ENCODE results near the gene GAB3.

DNA sequence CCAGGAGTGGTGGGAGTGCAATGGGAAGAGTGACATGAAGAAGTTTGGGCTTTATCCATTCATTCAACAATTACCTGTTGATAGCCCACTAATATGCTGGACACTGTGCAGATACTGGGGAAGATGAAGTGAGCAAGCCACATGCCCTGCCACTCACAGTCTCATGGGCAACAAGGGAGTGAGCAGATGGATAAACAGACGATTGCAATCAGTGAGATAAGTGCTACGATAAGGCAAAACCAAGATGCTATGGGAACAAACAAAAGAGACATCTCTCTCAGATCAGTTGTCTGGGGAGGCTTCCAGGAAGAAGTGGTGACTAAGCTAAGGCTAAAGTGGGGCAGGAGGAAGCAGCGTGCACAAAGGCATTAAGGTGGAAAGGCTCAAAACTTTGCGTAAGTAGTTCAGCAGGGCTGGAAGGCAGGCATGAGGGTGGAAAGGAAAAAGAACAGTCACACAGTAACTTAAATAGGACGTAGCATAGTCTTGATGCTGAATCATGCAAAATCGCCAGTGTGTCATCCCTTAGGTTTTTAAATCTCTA, 31.7 kb downstream of the GAB3 start:
- TF ChIP-seq EHMT2 (IDR thresholded peaks at IDR 0.05; ENCODE audit: low read depth) (no peak), EP300 (IDR thresholded peaks at IDR 0.05) (no peak), RNF2 (IDR thresholded peaks at IDR 0.05; ENCODE audit: borderline replicate concordance, low read depth) (no peak), CHD2 (IDR thresholded peaks at IDR 0.05; ENCODE audit: low read length, partially characterized antibody) (no peak)
- TF ChIP-seq, protein P1, sequence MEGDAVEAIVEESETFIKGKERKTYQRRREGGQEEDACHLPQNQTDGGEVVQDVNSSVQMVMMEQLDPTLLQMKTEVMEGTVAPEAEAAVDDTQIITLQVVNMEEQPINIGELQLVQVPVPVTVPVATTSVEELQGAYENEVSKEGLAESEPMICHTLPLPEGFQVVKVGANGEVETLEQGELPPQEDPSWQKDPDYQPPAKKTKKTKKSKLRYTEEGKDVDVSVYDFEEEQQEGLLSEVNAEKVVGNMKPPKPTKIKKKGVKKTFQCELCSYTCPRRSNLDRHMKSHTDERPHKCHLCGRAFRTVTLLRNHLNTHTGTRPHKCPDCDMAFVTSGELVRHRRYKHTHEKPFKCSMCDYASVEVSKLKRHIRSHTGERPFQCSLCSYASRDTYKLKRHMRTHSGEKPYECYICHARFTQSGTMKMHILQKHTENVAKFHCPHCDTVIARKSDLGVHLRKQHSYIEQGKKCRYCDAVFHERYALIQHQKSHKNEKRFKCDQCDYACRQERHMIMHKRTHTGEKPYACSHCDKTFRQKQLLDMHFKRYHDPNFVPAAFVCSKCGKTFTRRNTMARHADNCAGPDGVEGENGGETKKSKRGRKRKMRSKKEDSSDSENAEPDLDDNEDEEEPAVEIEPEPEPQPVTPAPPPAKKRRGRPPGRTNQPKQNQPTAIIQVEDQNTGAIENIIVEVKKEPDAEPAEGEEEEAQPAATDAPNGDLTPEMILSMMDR (IDR thresholded peaks at IDR 0.05) = no peak
- TF ChIP-seq, protein P2, sequence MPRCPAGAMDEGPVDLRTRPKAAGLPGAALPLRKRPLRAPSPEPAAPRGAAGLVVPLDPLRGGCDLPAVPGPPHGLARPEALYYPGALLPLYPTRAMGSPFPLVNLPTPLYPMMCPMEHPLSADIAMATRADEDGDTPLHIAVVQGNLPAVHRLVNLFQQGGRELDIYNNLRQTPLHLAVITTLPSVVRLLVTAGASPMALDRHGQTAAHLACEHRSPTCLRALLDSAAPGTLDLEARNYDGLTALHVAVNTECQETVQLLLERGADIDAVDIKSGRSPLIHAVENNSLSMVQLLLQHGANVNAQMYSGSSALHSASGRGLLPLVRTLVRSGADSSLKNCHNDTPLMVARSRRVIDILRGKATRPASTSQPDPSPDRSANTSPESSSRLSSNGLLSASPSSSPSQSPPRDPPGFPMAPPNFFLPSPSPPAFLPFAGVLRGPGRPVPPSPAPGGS (IDR thresholded peaks at IDR 0.05) = no peak

Data from A549 (cell line).